ENCODE measurements around the gene APPBP2.
"Not testable (repeated sequence)": the region's sequence is repeated elsewhere in the genome, so short reads cannot be mapped to it uniquely, and the experiment has no call there.

Gene APPBP2

GRCh38 chr17:60522889-60523626 lies 3.0 kb downstream of the APPBP2 start:
- H3K36me3 ChIP-seq (replicated peaks; ENCODE audit: low read depth, low read length), result peaks cover 9% of the 10 kb centered on the region
- H3K4me2 ChIP-seq (ENCODE audit: low read length), result no peak overlapping the region
- no peak overlapping the region for H2AFZ ChIP-seq (ENCODE audit: low read depth, low read length)
- peaks cover 10% of the 10 kb centered on the region; the same call in 1 of the 2 replicates for H3K27me3 ChIP-seq (ENCODE audit: low read depth, low read length)
- H3K4me3 ChIP-seq (ENCODE audit: low read length), result no peak overlapping the region
- peaks cover 56% of the 10 kb centered on the region for H3K79me2 ChIP-seq (ENCODE audit: low read length)
- H3K4me1 ChIP-seq (ENCODE audit: low read length), result peaks cover 18% of the 10 kb centered on the region
- H3K9me3 ChIP-seq (ENCODE audit: insufficient read depth, low read length), result no peaks in the 10 kb centered on the region
- peaks cover 32% of the 10 kb centered on the region for H4K20me1 ChIP-seq (ENCODE audit: insufficient read depth, low read length)
- no peak overlapping the region for H3K27ac ChIP-seq (ENCODE audit: low read length)
- no peak overlapping the region for H3K9ac ChIP-seq (ENCODE audit: low read length)
- TF ChIP-seq, protein P1, sequence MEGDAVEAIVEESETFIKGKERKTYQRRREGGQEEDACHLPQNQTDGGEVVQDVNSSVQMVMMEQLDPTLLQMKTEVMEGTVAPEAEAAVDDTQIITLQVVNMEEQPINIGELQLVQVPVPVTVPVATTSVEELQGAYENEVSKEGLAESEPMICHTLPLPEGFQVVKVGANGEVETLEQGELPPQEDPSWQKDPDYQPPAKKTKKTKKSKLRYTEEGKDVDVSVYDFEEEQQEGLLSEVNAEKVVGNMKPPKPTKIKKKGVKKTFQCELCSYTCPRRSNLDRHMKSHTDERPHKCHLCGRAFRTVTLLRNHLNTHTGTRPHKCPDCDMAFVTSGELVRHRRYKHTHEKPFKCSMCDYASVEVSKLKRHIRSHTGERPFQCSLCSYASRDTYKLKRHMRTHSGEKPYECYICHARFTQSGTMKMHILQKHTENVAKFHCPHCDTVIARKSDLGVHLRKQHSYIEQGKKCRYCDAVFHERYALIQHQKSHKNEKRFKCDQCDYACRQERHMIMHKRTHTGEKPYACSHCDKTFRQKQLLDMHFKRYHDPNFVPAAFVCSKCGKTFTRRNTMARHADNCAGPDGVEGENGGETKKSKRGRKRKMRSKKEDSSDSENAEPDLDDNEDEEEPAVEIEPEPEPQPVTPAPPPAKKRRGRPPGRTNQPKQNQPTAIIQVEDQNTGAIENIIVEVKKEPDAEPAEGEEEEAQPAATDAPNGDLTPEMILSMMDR (IDR thresholded peaks at IDR 0.05; ENCODE audit: low read depth, low read length), result no peak
- no peak for TF ChIP-seq EZH2phosphoT487 (IDR thresholded peaks at IDR 0.05; ENCODE audit: low read depth)

GRCh38 chr17:60519795-60520194 lies 6.2 kb downstream of the APPBP2 start:
- Histone ChIP-seq H4K20me1 (ENCODE audit: insufficient read depth, low read length) (peaks cover 31% of the 10 kb centered on the region), H3K36me3 (replicated peaks; ENCODE audit: low read depth, low read length) (peaks cover 7% of the 10 kb centered on the region), H3K4me1 (ENCODE audit: low read length) (peaks cover 11% of the 10 kb centered on the region), H3K27me3 (ENCODE audit: low read depth, low read length) (no peaks in the 10 kb centered on the region), H3K9me3 (ENCODE audit: insufficient read depth, low read length) (no peaks in the 10 kb centered on the region), H3K4me3 (ENCODE audit: low read length) (no peak overlapping the region), H3K27ac (ENCODE audit: low read length) (no peak overlapping the region), H3K4me2 (ENCODE audit: low read length) (no peak overlapping the region), H2AFZ (ENCODE audit: low read depth, low read length) (no peak overlapping the region), H3K9ac (ENCODE audit: low read length) (no peak overlapping the region), H3K79me2 (ENCODE audit: low read length) (peaks cover 40% of the 10 kb centered on the region)
- TF ChIP-seq, protein P1 (IDR thresholded peaks at IDR 0.05; ENCODE audit: low read depth, low read length), result no peak
- TF ChIP-seq EZH2phosphoT487 (IDR thresholded peaks at IDR 0.05; ENCODE audit: low read depth), result no peak

- not testable (repeated sequence) for H2AFZ ChIP-seq (ENCODE audit: low read depth, low read length); H3K9ac ChIP-seq (ENCODE audit: low read length); H3K4me3 ChIP-seq (ENCODE audit: low read length); H3K4me2 ChIP-seq (ENCODE audit: low read length); H3K27me3 ChIP-seq (ENCODE audit: low read depth, low read length); H3K27ac ChIP-seq (ENCODE audit: low read length); H3K36me3 ChIP-seq (replicated peaks; ENCODE audit: low read depth, low read length); H3K79me2 ChIP-seq (ENCODE audit: low read length); H3K9me3 ChIP-seq (ENCODE audit: insufficient read depth, low read length); H4K20me1 ChIP-seq (ENCODE audit: insufficient read depth, low read length); H3K4me1 ChIP-seq (ENCODE audit: low read length)
Observed at GRCh38 chr17:60515683-60516082, 10.4 kb downstream of the APPBP2 start.

- not testable (repeated sequence) for H3K4me3 ChIP-seq (ENCODE audit: low read length); H3K27me3 ChIP-seq (ENCODE audit: low read depth, low read length); H2AFZ ChIP-seq (ENCODE audit: low read depth, low read length); H3K4me2 ChIP-seq (ENCODE audit: low read length); H3K79me2 ChIP-seq (ENCODE audit: low read length); H3K9me3 ChIP-seq (ENCODE audit: insufficient read depth, low read length); H3K4me1 ChIP-seq (ENCODE audit: low read length); H3K9ac ChIP-seq (ENCODE audit: low read length); H3K27ac ChIP-seq (ENCODE audit: low read length); H4K20me1 ChIP-seq (ENCODE audit: insufficient read depth, low read length); H3K36me3 ChIP-seq (replicated peaks; ENCODE audit: low read depth, low read length)
Observed at GRCh38 chr17:60515199-60515598, 10.8 kb downstream of the APPBP2 start.

- no peak overlapping the region for H2AFZ ChIP-seq (ENCODE audit: low read depth, low read length)
- H3K4me1 ChIP-seq (ENCODE audit: low read length), result no peaks in the 10 kb centered on the region
- H3K79me2 ChIP-seq (ENCODE audit: low read length), result peaks cover 6% of the 10 kb centered on the region; the same call in 1 of the 2 replicates
- no peaks in the 10 kb centered on the region for H3K27me3 ChIP-seq (ENCODE audit: low read depth, low read length)
- H3K4me2 ChIP-seq (ENCODE audit: low read length), result no peak overlapping the region
- H3K9me3 ChIP-seq (ENCODE audit: insufficient read depth, low read length), result no peaks in the 10 kb centered on the region
- TF ChIP-seq, protein P1 (IDR thresholded peaks at IDR 0.05; ENCODE audit: low read depth, low read length), result no peak
- no peak for TF ChIP-seq EZH2phosphoT487 (IDR thresholded peaks at IDR 0.05; ENCODE audit: low read depth)
- H4K20me1 ChIP-seq (ENCODE audit: insufficient read depth, low read length), result no peaks in the 10 kb centered on the region
- no peak overlapping the region for H3K4me3 ChIP-seq (ENCODE audit: low read length)
- peaks cover 5% of the 10 kb centered on the region for H3K36me3 ChIP-seq (replicated peaks; ENCODE audit: low read depth, low read length)
- no peak overlapping the region for H3K27ac ChIP-seq (ENCODE audit: low read length)
- H3K9ac ChIP-seq (ENCODE audit: low read length), result no peak overlapping the region
Observed at GRCh38 chr17:60514500-60514899, 11.5 kb downstream of the APPBP2 start.
